SH-SY5Y (cell line): ENCODE results near the gene IPO11.

Experiments
- GATA2 ChIP-seq: IDR thresholded peaks from 2 replicates; pipeline ENCODE4 v1.6.1; 2011; ENCODE audit warnings: mild to moderate bottlenecking, low read depth, low read length
- GATA3 ChIP-seq: IDR thresholded peaks from 2 replicates; pipeline ENCODE4 v1.6.1; 2011; ENCODE audit warnings: low read depth, mild to moderate bottlenecking, low read length, moderate library complexity

GRCh38 chr5:62477801-62478200 is 65.2 kb downstream of the IPO11 start:
- TF ChIP-seq GATA3: no peak
- TF ChIP-seq GATA2: no peak
